Measurements from ENCODE around the gene TEAD2. TPM values are rescaled to one million over a fixed set of nuclear protein-coding genes. Genes with fewer than 3 reads are reported as not detected.

The TEAD2 gene
- total and polyA plus RNA-seq, 11 donors, result 31.1 to 77.2 (median 52.2) TPM

GRCh38 chr19:49336482-49337266 lies 25.5 kb downstream of the TEAD2 start:
- 88 to 93% (median 91%) methylated on average over 10 of the region's 10 CpGs for WGBS, 4 donors
- Histone ChIP-seq H3K9me3 (no peaks in the 10 kb centered on the region), H3K4me3 (peak overlapping the region in 2 of 12 donors; percentile 48 to 67), H3K36me3 (peaks cover 0 to 28% (median 8%) of the 10 kb centered on the region in 9 donors), H3K27me3 (no peaks in the 10 kb centered on the region), H3K27ac (peak overlapping the region in 1 of 12 donors; percentile 89), H3K4me1 (peaks cover 0 to 72% (median 21%) of the 10 kb centered on the region in 12 donors)
- TF ChIP-seq POLR2A (IDR thresholded peaks at IDR 0.05) (no peak), CTCF (IDR thresholded peaks at IDR 0.05) (no peak)
- DNase-seq, result peak in 1 of 5 donors; percentile 15
- intact Hi-C loops (cut with DNase I), result no loop called here
- ATAC-seq, result no peak

GRCh38 chr19:49335784-49336481 lies 26.3 kb downstream of the TEAD2 start:
- WGBS, 4 donors, result 83 to 90% (median 86%) methylated on average over 14 of the region's 14 CpGs
- ATAC-seq (no peak), DNase-seq (peak in 1 of 5 donors; percentile 3)
- H3K36me3 ChIP-seq, result peaks cover 0 to 21% (median under 1%) of the 10 kb centered on the region in 9 donors
- peaks cover 0 to 73% (median 21%) of the 10 kb centered on the region in 12 donors for H3K4me1 ChIP-seq
- intact Hi-C loops (cut with DNase I), result no loop called here
- no peaks in the 10 kb centered on the region for H3K9me3 ChIP-seq
- peak overlapping the region in 1 of 12 donors; percentile 89 for H3K27ac ChIP-seq
- TF ChIP-seq CTCF (IDR thresholded peaks at IDR 0.05) (no peak), POLR2A (IDR thresholded peaks at IDR 0.05) (no peak)
- H3K27me3 ChIP-seq, result no peaks in the 10 kb centered on the region
- H3K4me3 ChIP-seq, result peak overlapping the region in 9 of 12 donors; percentile 19 to 67 (median 33)

GRCh38 chr19:49335071-49335783 lies 27.0 kb downstream of the TEAD2 start, which contains the start of gene CD37:
TSS of gene CD37 (plus strand) at chr19:49335406. CDS start at chr19:49335541, 135 bp downstream.
- Histone ChIP-seq H3K4me3 (peak within 1 kb of the TSS in 9 of 12 donors; percentile 19 to 67 (median 33)), H3K36me3 (peaks cover 0 to 19% (median 0%) of the 10 kb centered on the region in 9 donors), H3K27ac (peak within 1 kb of the TSS in 1 of 12 donors; percentile 89), H3K27me3 (no peaks in the 10 kb centered on the region), H3K4me1 (peaks cover 0 to 67% (median 15%) of the 10 kb centered on the region in 12 donors), H3K9me3 (no peaks in the 10 kb centered on the region)
- DNase-seq, result peak in 1 of 5 donors; percentile 28
- WGBS, 4 donors, result 70 to 85% (median 81%) methylated on average over 13 of the region's 13 CpGs
- no peak for TF ChIP-seq CTCF (IDR thresholded peaks at IDR 0.05)
- no peak for TF ChIP-seq POLR2A (IDR thresholded peaks at IDR 0.05)
- intact Hi-C loops (cut with DNase I), result no loop called here
- no peak for ATAC-seq
